Activated T-helper 9 cell treated with anti-CD3 and anti-CD28 coated beads, Interleukin-2, amount 50 U/mL, for 16 hours (primary cell): Measurements from ENCODE around the gene NEUROD4.

Source experiments
- DNase-seq: peaks from one replicate; pipeline ENCODE4 v3.0.0-alpha.2; 2020; ENCODE audit warnings: low read depth

NEUROD4 gene

GRCh38 chr12:54997929-54998522 lies 21.7 kb upstream of the NEUROD4 start:
- no peak for DNase-seq

GRCh38 chr12:54998958-54999510 lies 20.7 kb upstream of the NEUROD4 start:
- no peak for DNase-seq

GRCh38 chr12:55001198-55001868 lies 18.4 kb upstream of the NEUROD4 start:
- DNase-seq: no peak

DNA sequence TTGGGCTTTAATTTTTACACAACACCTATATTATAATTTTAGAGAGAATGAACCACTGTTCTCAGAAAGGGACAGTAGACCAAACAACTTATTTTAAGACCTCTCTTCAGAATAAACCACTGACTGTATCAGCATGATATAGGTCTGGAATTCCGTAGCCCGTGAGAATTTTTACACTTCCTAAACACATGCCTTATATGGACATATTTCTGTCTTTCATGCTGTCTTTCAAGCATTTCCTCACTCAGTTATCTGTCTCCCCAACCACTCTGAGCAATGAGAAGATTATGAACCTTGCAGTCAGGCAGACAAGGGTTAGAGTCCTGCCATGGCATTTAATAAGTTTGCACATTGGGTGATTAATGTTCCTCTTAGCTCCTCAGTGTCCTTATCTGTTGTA lies 17.4 kb upstream of the NEUROD4 start:
- DNase-seq: no peak

GRCh38 chr12:55008944-55009585 lies 10.7 kb upstream of the NEUROD4 start:
- DNase-seq: no peak

- no peak for DNase-seq
These were observed 2.3 kb upstream of the NEUROD4 start for GRCh38 chr12:55017416-55017925.

GRCh38 chr12:55024575-55024974 lies 4.8 kb downstream of the NEUROD4 start:
- DNase-seq: no peak

DNA sequence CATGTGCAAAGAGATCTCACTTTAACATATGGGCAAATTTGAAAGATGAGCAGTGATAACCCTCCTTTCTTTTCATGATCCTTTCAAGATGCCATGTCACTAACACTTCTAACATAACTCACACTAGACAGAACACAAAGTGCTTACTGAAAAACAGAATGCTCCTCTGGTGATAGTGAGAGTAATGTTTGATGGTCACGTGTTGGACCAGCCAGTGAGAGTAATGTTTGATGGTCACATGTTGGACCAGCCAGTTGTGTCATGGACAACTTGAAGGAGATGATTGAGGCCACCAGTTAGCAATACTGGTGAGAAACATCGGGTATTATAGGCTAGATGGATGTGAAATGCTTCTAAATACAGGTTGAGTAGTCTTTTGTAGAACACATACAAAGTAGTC lies 5.7 kb downstream of the NEUROD4 start:
- DNase-seq: no peak

GRCh38 chr12:55034218-55034617 lies 14.4 kb downstream of the NEUROD4 start:
- no peak for DNase-seq

DNA sequence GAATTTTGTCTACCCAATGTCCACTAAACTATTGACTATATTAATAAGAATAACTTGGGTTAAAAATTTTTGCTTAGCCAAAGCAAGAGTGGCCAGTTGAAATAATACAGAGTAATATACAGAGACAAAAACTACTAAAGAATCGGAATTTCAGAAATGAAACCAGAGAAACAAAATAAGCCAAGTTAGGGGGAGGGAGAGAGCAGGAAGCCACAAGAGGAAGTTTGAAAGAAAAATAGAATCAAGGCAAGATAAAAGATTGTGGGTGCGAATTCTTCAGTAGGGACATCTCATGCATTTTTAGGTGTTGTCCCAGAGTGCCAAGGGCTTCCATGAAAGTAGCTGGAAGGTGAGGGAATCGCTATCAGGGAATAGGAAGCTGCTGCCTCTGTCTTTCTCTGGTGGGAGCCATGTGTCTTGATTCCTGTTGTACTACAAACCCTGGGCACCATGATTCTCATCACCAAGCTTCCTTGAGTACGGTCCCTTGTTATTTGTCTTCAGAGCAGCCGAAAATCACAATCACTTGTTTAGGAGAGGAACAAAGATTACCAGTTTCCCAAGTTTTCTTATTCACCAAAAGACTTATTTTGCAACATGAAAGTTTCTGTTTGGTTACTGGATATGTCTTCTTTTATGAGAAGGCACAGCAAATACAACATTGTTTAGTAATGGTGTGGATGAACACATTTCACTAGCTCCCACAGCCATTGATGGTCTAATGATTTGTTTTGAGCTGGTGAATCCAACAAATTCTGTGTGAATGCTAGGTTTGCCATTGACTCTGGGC lies 16.7 kb downstream of the NEUROD4 start:
- DNase-seq: no peak

DNA sequence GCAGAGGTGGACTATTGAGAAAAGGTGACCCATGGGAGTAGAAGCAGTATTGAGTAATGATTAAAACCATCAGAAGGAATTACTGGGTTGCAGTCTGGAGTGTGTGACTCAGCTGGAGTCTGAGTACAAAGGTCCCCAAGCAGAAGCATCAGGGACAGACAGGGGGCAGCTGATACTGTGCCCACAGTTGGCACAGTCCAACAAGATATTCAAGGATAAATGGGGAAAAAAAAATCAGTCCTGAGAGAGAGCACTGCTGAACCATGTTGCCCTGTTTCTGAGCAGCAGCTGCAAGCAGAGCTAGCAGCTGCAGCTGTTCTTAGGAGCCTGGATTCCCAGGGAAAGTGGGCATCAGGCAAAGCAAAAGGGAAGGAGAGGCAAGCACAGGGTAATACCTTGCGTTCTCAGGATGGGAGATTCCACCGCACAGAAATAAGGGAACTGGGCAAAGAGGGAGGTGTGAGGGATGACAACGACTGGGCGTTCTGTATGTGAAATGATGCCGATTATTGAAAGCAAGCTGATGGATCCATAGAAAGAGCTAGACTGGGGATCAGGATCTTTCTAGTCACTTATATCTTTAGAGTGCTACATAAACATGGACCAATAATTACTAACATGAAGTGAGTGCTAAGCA lies 17.7 kb downstream of the NEUROD4 start:
- DNase-seq: no peak

DNA sequence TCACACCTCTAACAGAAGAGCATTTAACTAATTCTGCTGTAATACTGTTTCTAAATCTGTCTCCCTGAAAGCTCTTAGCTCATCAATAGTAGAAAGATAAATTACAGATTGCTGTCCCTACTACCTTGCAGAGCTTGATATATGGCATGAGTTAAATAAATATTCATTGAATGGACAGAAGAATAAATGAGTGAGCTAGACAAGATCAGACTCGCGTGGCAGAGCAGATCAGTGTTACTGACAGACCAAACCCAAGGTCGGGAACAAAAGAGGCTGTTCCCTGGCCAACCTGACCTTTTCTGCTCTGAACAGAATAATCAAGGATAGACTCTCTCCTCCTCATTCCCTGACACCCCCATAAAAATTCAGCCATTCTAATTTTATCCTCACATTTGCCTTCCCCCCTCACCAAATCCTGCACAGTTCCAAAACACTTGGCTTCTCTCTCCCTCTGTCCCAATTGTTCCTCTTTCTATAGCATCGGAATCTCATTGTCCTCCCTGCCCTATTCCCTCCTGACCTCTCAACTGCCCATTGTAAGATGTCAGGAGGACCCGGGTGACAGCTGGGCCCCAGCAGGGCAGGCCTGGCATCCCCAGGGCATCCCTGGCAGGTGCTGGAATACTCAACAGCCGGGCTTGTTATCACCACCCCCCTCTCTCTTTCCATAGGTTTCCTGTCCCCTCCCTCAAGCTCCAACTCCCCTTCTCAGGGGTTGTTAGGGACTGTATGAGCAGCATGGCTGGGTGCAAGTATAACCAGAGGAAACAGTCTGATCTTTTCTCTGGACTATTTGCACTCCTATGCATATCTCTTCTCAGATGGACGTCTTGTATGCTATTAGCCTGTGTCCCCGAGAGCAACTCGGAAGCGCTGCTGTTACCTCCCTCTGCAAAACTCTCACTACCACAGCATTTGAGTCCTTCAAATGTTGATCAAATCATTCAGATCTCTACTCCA lies 19.9 kb downstream of the NEUROD4 start:
- no peak for DNase-seq

DNA sequence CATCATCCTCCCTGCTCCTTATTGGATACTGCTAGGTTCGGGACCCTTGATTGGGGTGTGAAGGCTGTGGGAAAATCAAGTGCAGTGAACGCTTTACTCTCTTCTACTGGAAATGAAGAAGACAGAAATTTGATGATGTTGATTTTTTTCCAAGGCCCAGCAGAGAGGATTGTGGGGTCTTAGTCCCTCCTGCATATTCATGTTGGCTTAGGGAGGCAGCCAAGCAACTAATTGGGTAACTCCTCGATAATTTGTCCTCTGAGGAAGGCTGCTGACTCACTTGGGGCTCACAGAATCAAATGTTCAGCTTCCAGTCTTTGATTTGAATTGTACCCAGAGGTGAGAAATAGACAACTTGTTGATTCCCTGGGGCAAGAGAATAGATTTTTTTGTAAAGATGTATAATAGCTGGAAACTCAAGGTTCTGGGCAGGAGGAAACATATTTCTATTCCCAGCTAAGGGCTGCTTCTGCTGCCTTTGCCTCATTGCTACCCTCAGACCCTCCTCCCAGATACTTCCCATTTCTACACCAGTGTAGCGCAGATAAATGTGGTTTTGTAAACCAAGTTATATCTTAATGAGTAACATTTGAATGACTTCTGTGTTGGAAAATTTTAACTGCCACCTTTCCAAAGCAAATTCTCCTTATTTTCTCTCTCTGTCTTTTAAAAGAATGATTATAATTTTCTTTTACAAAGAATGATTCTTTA lies 21.7 kb downstream of the NEUROD4 start:
- DNase-seq: no peak

- no peak for DNase-seq
These were observed 23.8 kb downstream of the NEUROD4 start for GRCh38 chr12:55043542-55043941.

DNA sequence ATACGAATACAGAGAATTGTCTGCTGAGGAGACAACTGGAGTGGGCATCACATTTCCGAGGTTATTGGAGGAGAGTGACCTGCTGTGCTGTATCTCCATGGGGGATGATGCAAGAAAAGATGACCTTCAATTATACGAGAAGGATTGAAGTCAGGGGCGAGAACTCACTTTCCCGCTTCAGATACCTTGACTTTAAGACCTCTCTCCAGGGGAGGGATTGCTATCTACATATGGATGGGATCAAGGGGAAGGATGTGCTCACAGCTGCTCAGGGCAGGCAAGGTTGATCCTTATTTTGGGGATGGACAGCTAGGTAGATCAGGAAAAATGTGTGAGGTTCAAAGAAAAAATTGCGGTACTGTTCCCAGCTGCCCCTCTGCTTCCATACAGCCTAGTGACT lies 24.4 kb downstream of the NEUROD4 start:
- no peak for DNase-seq

- no peak for DNase-seq
These were observed 29.9 kb downstream of the NEUROD4 start for GRCh38 chr12:55049676-55050075.

DNA sequence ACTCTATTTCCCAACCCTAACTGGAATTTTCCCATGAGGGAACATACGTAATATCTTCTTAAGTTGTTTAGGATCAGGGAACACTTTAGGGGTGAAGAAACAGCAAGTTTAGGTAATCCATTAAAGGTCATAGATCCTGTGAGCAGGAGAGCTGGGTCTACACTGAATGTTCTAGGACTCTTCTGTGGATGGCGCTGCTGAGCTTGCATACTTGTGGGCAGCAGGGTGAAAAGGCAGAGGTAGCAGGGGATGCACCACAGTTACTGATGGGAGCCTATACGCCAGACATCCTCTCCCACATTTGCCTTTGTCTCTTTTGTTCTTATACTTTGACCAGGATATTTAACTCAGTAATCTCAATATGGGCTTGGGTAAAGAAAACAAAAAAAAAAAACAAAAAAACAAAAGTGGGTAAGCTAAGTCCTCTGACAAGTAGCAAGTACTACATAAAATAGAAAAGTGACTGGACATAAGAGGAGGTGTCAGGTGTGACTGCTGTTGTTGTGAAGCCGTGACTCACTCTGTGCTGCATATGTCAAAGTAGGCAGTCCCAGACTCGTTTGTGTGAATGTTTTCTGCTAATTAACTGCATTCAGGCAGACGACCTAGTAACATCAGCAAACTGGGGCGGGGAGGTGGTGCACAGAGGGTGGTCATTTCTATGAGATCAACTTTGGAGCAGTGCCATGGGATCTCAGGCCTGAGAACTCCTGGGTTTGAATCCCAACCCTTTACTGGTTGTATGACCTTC lies 31.6 kb downstream of the NEUROD4 start:
- DNase-seq: no peak

- DNase-seq: no peak
These were observed 37.7 kb downstream of the NEUROD4 start for GRCh38 chr12:55057481-55057880.

GRCh38 chr12:55058082-55058481 lies 38.3 kb downstream of the NEUROD4 start:
- DNase-seq: no peak
